Liver (tissue), 9 donors: ENCODE data around the gene APOE. TPM values are rescaled to one million over a fixed set of nuclear protein-coding genes. Genes with fewer than 3 reads are reported as not detected.

Experiments used
- DNase-seq: peaks from one replicate; pipeline ENCODE4 v3.0.0-alpha.2; 2017; ENCODE audit warnings: low spot score
- H3K27ac ChIP-seq, 2 donors: one replicate each; pipeline ENCODE4 v1.7.0; 2013; ENCODE audit warnings: inconsistent platforms in 2 of 2, low read length in 2 of 2, control low read depth in 1 of 2, low read depth in 1 of 2, mild to moderate bottlenecking in 1 of 2
- H3K27me3 ChIP-seq, 4 donors: one replicate each; pipeline versions ENCODE4 v1.6.1 to v1.7.0; 2013; ENCODE audit warnings: low read length in 3 of 4, inconsistent platforms in 1 of 4, mild to moderate bottlenecking in 1 of 4, moderate library complexity in 1 of 4; ENCODE audit not compliant: control insufficient read depth in 4 of 4, insufficient read depth in 4 of 4
- H3K36me3 ChIP-seq, 4 donors: one replicate each; pipeline versions ENCODE4 v1.6.1 to v1.7.0; 2013; ENCODE audit warnings: low read length in 3 of 4, mild to moderate bottlenecking in 3 of 4, low read depth in 1 of 4, moderate library complexity in 1 of 4; ENCODE audit not compliant: control insufficient read depth in 4 of 4, insufficient read depth in 3 of 4
- H3K4me1 ChIP-seq, 4 donors: one replicate each; pipeline versions ENCODE4 v1.6.1 to v1.7.0; 2013; ENCODE audit warnings: low read length in 3 of 4, mild to moderate bottlenecking in 3 of 4, moderate library complexity in 1 of 4; ENCODE audit not compliant: control insufficient read depth in 4 of 4, insufficient read depth in 4 of 4
- H3K4me3 ChIP-seq, 3 donors: one replicate each; pipeline versions ENCODE4 v1.6.1 to v1.7.0; 2013; ENCODE audit warnings: low read length in 3 of 3, control low read depth in 1 of 3, low read depth in 1 of 3, mild to moderate bottlenecking in 1 of 3
- H3K9ac ChIP-seq, 2 donors: one replicate each; pipeline ENCODE4 v1.7.0; 2013; ENCODE audit warnings: low read length in 2 of 2, mild to moderate bottlenecking in 2 of 2, moderate library complexity in 2 of 2, control low read depth in 1 of 2, low read depth in 1 of 2
- H3K9me3 ChIP-seq, 4 donors: one replicate each; pipeline versions ENCODE4 v1.6.1 to v1.7.0; 2013; ENCODE audit warnings: low read length in 3 of 4; ENCODE audit not compliant: control insufficient read depth in 4 of 4
- CTCF ChIP-seq: fragments of 150-350 bp; IDR thresholded peaks from 2 replicates; pipeline ENCODE4 v1.5.1; 2017; ENCODE audit warnings: improper control_type of control experiment, low read depth, low read length; ENCODE audit not compliant: missing input control
- EGR1 ChIP-seq, 2 donors: IDR thresholded peaks; 2 replicates each; pipeline ENCODE4 v1.6.1; 2016 to 2018; ENCODE audit warnings: antibody characterized with exemption in 2 of 2, low read depth in 2 of 2
- FOXA1 ChIP-seq: IDR thresholded peaks from 2 replicates; pipeline ENCODE4 v1.6.1; 2016; ENCODE audit warnings: antibody characterized with exemption
- FOXA2 ChIP-seq: IDR thresholded peaks from 2 replicates; pipeline ENCODE4 v1.6.1; 2016; ENCODE audit warnings: antibody characterized with exemption
- GABPA ChIP-seq, 2 donors: IDR thresholded peaks in 1 of 2; conservative IDR thresholded peaks in 1 of 2; 2 replicates each; pipeline ENCODE4 v1.6.1; 2016; ENCODE audit warnings: antibody characterized with exemption in 2 of 2, mild to moderate bottlenecking in 1 of 2, moderate library complexity in 1 of 2
- HNF4A ChIP-seq, 2 donors: conservative IDR thresholded peaks; 2 replicates each; pipeline ENCODE4 v1.6.1; 2016; ENCODE audit warnings: antibody characterized with exemption in 2 of 2, mild to moderate bottlenecking in 2 of 2
- HNF4G ChIP-seq: IDR thresholded peaks from 2 replicates; pipeline ENCODE4 v1.6.1; 2016; ENCODE audit warnings: antibody characterized with exemption
- JUND ChIP-seq, 2 donors: IDR thresholded peaks; 2 replicates each; pipeline ENCODE4 v1.6.1; 2016; ENCODE audit warnings: antibody characterized with exemption in 2 of 2
- NR2F2 ChIP-seq: IDR thresholded peaks from 2 replicates; pipeline ENCODE4 v1.6.1; 2016; ENCODE audit warnings: antibody characterized with exemption
- RAD21 ChIP-seq, 2 donors: IDR thresholded peaks; 2 replicates each; pipeline ENCODE4 v1.6.1; 2016; ENCODE audit warnings: antibody characterized with exemption in 2 of 2, mild to moderate bottlenecking in 2 of 2
- RXRA ChIP-seq, 2 donors: IDR thresholded peaks; 2 replicates each; pipeline ENCODE4 v1.6.1; 2017 to 2018; ENCODE audit warnings: antibody characterized with exemption in 2 of 2, mild to moderate bottlenecking in 1 of 2
- SP1 ChIP-seq: IDR thresholded peaks from 2 replicates; pipeline ENCODE4 v1.6.1; 2018; ENCODE audit warnings: antibody characterized with exemption, mild to moderate bottlenecking
- TAF1 ChIP-seq: conservative IDR thresholded peaks from 2 replicates; pipeline ENCODE4 v1.6.1; 2016; ENCODE audit warnings: antibody characterized with exemption, mild to moderate bottlenecking
- YY1 ChIP-seq: IDR thresholded peaks from 2 replicates; pipeline ENCODE4 v1.6.1; 2016; ENCODE audit warnings: antibody characterized with exemption, mild to moderate bottlenecking
- ZBTB33 ChIP-seq: IDR thresholded peaks from 2 replicates; pipeline ENCODE4 v1.6.1; 2016; ENCODE audit warnings: antibody characterized with exemption
- WGBS: extraction: QIAGEN DNeasy Blood & Tissue Kit; methylation state at CpG from one replicate; pipeline ENCODE4 v1.1.7; 2013; 5-methylcytosine and 5-hydroxymethylcytosine counted together
- polyA plus RNA-seq, 2 donors: library from polyadenylated mRNA; stranded (reverse) in 1 of 2; unstranded in 1 of 2; fragments of 200-250 nt in 1 of 2; fragments of >200 nt in 1 of 2; fragmentation: Nextera tagmentation in 1 of 2; extraction: Ambion mirVana in 1 of 2; gene quantifications; one replicate each; pipeline versions ENCODE4 v1.2.1 to v1.2.3, GENCODE V29; 2013 to 2015
- total RNA-seq, 2 donors: library from RNA; depleted of rRNA; stranded (reverse); fragments of >200 nt; gene quantifications; one replicate each; pipeline ENCODE4 v1.2.3, GENCODE V29; 2014
- TF ChIP-seq, protein P1 (sequence below): IDR thresholded peaks from 2 replicates; pipeline ENCODE4 v1.6.1; 2016; ENCODE audit warnings: antibody characterized with exemption
- TF ChIP-seq, protein P2 (sequence below): IDR thresholded peaks from 2 replicates; pipeline ENCODE4 v1.6.1; 2016; ENCODE audit warnings: antibody characterized with exemption
- donor health status: healthy.
- donor health status: healthy.
- donor health status: healthy.
- donor health status: healthy.
- donor health status: healthy.

The APOE gene
- total and polyA plus RNA-seq, 4 donors: 1,884 to 5,263 (median 3,713) TPM

GRCh38 chr19:44897835-44898234, 7.8 kb upstream of the APOE start:
- no peak overlapping the region for H3K9ac ChIP-seq
- no peaks in the 10 kb centered on the region for H3K9me3 ChIP-seq
- TF ChIP-seq, protein P1, sequence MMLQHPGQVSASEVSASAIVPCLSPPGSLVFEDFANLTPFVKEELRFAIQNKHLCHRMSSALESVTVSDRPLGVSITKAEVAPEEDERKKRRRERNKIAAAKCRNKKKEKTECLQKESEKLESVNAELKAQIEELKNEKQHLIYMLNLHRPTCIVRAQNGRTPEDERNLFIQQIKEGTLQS: no peak
- no peak for TF ChIP-seq CTCF
- no peak for TF ChIP-seq RXRA (IDR thresholded peaks at IDR 0.05)
- no peak for TF ChIP-seq ZBTB33
- TF ChIP-seq EGR1 (IDR thresholded peaks at IDR 0.05; ENCODE audit: low read depth in 2 of 2): no peak
- no peak for TF ChIP-seq JUND (IDR thresholded peaks at IDR 0.05)
- no peak for TF ChIP-seq TAF1
- no peak for TF ChIP-seq GABPA (IDR thresholded peaks at IDR 0.05 in 1 of 2, conservative IDR thresholded peaks at IDR 0.05 in 1 of 2)
- no peak for TF ChIP-seq SP1
- no peak for TF ChIP-seq FOXA1
- TF ChIP-seq RAD21 (IDR thresholded peaks at IDR 0.05): no peak
- TF ChIP-seq NR2F2: no peak
- no peak for TF ChIP-seq FOXA2
- TF ChIP-seq YY1: no peak
- TF ChIP-seq HNF4A (conservative IDR thresholded peaks at IDR 0.05): no peak
- TF ChIP-seq HNF4G: no peak
- DNase-seq: no peak
- H3K36me3 ChIP-seq: peaks cover 7 to 70% (median 30%) of the 10 kb centered on the region in 4 donors
- H3K4me3 ChIP-seq: no peak overlapping the region
- H3K4me1 ChIP-seq: peaks cover 5 to 18% (median 12%) of the 10 kb centered on the region in 4 donors
- no peaks in the 10 kb centered on the region for H3K27me3 ChIP-seq
- WGBS: 90% methylated on average over 8 of the region's 8 CpGs
- H3K27ac ChIP-seq: no peak overlapping the region

- Histone ChIP-seq H3K36me3 (peaks cover 0 to 48% (median 15%) of the 10 kb centered on the region in 4 donors), H3K9ac (no peak overlapping the region), H3K4me3 (no peak overlapping the region), H3K4me1 (peaks cover 13 to 35% (median 28%) of the 10 kb centered on the region in 4 donors), H3K27ac (no peak overlapping the region), H3K9me3 (no peaks in the 10 kb centered on the region), H3K27me3 (no peaks in the 10 kb centered on the region)
- WGBS: 96% methylated on average over 19 of the region's 19 CpGs
- no peak for DNase-seq
- no peak for TF ChIP-seq TAF1
- TF ChIP-seq FOXA2: no peak
- no peak for TF ChIP-seq RXRA (IDR thresholded peaks at IDR 0.05)
- TF ChIP-seq RAD21 (IDR thresholded peaks at IDR 0.05): no peak
- TF ChIP-seq HNF4G: no peak
- TF ChIP-seq EGR1 (IDR thresholded peaks at IDR 0.05; ENCODE audit: low read depth in 2 of 2): no peak
- no peak for TF ChIP-seq NR2F2
- TF ChIP-seq SP1: no peak
- TF ChIP-seq ZBTB33: no peak
- TF ChIP-seq, protein P1: no peak
- no peak for TF ChIP-seq CTCF
- TF ChIP-seq, protein P2, sequence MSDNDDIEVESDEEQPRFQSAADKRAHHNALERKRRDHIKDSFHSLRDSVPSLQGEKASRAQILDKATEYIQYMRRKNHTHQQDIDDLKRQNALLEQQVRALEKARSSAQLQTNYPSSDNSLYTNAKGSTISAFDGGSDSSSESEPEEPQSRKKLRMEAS: no peak
- TF ChIP-seq FOXA1: no peak
- TF ChIP-seq YY1: no peak
- no peak for TF ChIP-seq HNF4A (conservative IDR thresholded peaks at IDR 0.05)
Observed at GRCh38 chr19:44900328-44901244, 5.0 kb upstream of the APOE start.
